OCI-LY3 (cell line): ENCODE measurements around the gene PROK1.

ENCODE experiments used
- H2AFZ ChIP-seq: fragments of 200-600, 300-600 bp; shearing (Covaris generic); 2 replicates; pipeline ENCODE4 v1.6.0; 2014; ENCODE audit warnings: antibody characterized with exemption, low read depth, low read length
- H3K27ac ChIP-seq: fragments of 200-600, 300-600 bp; sonication (generic); 2 replicates; pipeline ENCODE4 v1.5.1; 2014; ENCODE audit warnings: mild to moderate bottlenecking, low read length, moderate library complexity, mixed read lengths
- H3K27me3 ChIP-seq: fragments of 200-600, 300-600 bp; sonication (generic); 2 replicates; pipeline ENCODE4 v1.6.1; 2014; ENCODE audit warnings: low read depth, low read length, mixed read lengths
- H3K36me3 ChIP-seq: fragments of 200-600, 300-600 bp; sonication (generic); replicated peaks from 2 replicates; pipeline ENCODE3; 2014; ENCODE audit warnings: low read depth, low read length, mixed read lengths
- H3K4me1 ChIP-seq: fragments of 300-600, 200-600 bp; sonication (generic); 2 replicates; pipeline ENCODE4 v1.6.1; 2014; ENCODE audit warnings: low read length, mixed read lengths
- H3K4me2 ChIP-seq: fragments of 200-600, 300-600 bp; sonication (generic); 2 replicates; pipeline ENCODE4 v1.6.1; 2014; ENCODE audit warnings: low read length, mixed read lengths
- H3K4me3 ChIP-seq: fragments of 300-600, 200-600 bp; sonication (generic); 2 replicates; pipeline ENCODE4 v1.5.1; 2014; ENCODE audit warnings: antibody characterized with exemption, mild to moderate bottlenecking, low read length, moderate library complexity
- H3K79me2 ChIP-seq: fragments of 300-600, 200-600 bp; shearing (Covaris generic); 2 replicates; pipeline ENCODE4 v1.6.1; 2014; ENCODE audit warnings: mild to moderate bottlenecking, low read length, mixed read lengths
- H3K9ac ChIP-seq: fragments of 300-600, 200-600 bp; shearing (Covaris generic); 2 replicates; pipeline ENCODE4 v1.6.0; 2014; ENCODE audit warnings: mild to moderate bottlenecking, low read length, moderate library complexity
- H3K9me3 ChIP-seq: fragments of 200-600, 300-600 bp; shearing (Covaris generic); 2 replicates; pipeline ENCODE4 v1.6.1; 2014; ENCODE audit warnings: low read length, mixed read lengths; ENCODE audit not compliant: insufficient read depth
- H4K20me1 ChIP-seq: fragments of 200-600, 300-600 bp; sonication (generic); 2 replicates; pipeline ENCODE4 v1.6.1; 2016; ENCODE audit warnings: low read length, mixed read lengths; ENCODE audit not compliant: insufficient read depth
- EZH2phosphoT487 ChIP-seq: fragments of 200-600 bp; shearing (Covaris generic); IDR thresholded peaks from 2 replicates; pipeline ENCODE4 v1.6.1; 2018; ENCODE audit warnings: antibody characterized with exemption, mixed run types, low read depth
- TF ChIP-seq, protein P1 (sequence below): fragments of 200-600, 300-600 bp; sonication (generic); IDR thresholded peaks from 2 replicates; pipeline ENCODE4 v1.5.1; 2014; ENCODE audit warnings: antibody characterized with exemption, low read length, low read depth

PROK1 gene

DNA sequence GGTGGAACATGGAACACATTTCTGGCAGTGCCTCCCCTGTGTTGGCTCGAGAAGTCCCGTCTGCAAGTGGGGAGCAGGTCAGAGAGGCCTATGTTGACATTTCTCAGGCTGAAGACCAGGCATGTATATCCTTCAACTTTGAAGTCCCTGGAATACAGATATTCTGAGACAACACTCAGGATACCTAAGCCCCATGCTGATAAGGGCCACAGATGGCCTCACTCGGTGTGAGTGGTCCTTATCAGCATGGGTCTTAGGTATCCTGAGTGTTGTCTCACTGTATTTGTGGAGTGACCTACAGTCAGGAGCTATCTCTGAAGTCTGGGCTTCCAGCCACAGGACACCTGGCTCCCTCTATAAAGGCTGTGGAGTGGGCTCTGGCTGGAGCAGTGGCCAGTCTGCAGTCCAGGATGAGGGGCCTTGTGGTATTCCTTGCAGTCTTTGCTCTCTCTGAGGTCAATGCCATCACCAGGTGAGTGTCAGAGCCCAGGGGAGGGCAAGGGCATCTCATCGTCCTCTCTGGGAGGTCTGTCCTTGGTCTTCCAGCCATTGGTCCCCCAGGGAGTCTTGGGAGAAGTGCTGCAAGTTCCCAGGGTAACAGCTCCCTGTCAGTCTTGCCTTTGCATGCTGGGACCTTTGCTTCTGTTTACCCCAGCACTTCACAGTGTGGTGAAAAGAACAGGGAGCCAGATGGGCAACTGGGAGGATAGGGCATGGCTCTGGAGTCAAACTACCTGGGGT is 29.6 kb downstream of the PROK1 start:
- no peak overlapping the region for H3K9ac ChIP-seq
- no peaks in the 10 kb centered on the region for H3K36me3 ChIP-seq
- H3K4me1 ChIP-seq = no peaks in the 10 kb centered on the region
- H3K9me3 ChIP-seq = no peaks in the 10 kb centered on the region
- TF ChIP-seq, protein P1, sequence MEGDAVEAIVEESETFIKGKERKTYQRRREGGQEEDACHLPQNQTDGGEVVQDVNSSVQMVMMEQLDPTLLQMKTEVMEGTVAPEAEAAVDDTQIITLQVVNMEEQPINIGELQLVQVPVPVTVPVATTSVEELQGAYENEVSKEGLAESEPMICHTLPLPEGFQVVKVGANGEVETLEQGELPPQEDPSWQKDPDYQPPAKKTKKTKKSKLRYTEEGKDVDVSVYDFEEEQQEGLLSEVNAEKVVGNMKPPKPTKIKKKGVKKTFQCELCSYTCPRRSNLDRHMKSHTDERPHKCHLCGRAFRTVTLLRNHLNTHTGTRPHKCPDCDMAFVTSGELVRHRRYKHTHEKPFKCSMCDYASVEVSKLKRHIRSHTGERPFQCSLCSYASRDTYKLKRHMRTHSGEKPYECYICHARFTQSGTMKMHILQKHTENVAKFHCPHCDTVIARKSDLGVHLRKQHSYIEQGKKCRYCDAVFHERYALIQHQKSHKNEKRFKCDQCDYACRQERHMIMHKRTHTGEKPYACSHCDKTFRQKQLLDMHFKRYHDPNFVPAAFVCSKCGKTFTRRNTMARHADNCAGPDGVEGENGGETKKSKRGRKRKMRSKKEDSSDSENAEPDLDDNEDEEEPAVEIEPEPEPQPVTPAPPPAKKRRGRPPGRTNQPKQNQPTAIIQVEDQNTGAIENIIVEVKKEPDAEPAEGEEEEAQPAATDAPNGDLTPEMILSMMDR = no peak
- no peak for TF ChIP-seq EZH2phosphoT487
- H2AFZ ChIP-seq = no peak overlapping the region
- H3K79me2 ChIP-seq = no peaks in the 10 kb centered on the region
- no peaks in the 10 kb centered on the region for H3K27me3 ChIP-seq
- no peak overlapping the region for H3K4me2 ChIP-seq
- no peak overlapping the region for H3K4me3 ChIP-seq
- H3K27ac ChIP-seq = no peak overlapping the region
- no peaks in the 10 kb centered on the region for H4K20me1 ChIP-seq

DNA sequence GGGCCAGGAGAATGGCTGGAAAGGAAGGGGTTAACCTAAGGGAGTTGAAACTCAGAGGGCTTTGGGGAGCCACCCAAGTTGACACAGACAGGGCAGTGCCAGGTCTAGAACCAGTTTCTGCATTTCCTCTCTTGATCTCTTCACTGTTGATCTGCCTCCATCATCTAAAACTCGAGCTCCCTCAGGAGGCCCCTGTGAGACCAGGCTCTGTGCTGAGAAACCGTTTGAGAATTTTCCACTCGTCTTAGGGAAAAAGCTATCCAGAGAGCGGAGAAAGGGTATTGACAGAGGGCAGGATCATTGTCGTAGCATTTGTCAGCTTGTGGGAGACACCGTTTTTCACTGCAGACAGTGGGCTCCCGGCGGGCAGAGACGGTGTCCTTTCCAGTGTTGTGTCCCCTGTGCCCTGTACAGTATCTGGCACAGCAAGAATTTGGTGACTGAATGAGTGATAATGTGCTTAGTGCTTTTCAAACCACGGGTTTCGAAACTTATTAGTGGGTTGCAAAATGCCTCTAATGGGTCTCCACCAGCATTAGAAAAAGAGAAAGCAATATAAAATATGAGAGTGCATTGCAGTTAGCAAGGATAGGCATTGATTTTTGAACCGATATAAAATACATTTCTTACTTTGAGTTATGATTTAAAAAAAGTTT is 31.1 kb downstream of the PROK1 start:
- Histone ChIP-seq H3K4me1 (no peaks in the 10 kb centered on the region), H3K9me3 (no peaks in the 10 kb centered on the region), H3K36me3 (no peaks in the 10 kb centered on the region), H3K4me3 (no peak overlapping the region), H4K20me1 (no peaks in the 10 kb centered on the region), H3K4me2 (no peak overlapping the region), H3K79me2 (no peaks in the 10 kb centered on the region), H3K27ac (no peak overlapping the region), H2AFZ (no peak overlapping the region), H3K27me3 (no peaks in the 10 kb centered on the region), H3K9ac (no peak overlapping the region)
- TF ChIP-seq, protein P1 = no peak
- no peak for TF ChIP-seq EZH2phosphoT487

DNA sequence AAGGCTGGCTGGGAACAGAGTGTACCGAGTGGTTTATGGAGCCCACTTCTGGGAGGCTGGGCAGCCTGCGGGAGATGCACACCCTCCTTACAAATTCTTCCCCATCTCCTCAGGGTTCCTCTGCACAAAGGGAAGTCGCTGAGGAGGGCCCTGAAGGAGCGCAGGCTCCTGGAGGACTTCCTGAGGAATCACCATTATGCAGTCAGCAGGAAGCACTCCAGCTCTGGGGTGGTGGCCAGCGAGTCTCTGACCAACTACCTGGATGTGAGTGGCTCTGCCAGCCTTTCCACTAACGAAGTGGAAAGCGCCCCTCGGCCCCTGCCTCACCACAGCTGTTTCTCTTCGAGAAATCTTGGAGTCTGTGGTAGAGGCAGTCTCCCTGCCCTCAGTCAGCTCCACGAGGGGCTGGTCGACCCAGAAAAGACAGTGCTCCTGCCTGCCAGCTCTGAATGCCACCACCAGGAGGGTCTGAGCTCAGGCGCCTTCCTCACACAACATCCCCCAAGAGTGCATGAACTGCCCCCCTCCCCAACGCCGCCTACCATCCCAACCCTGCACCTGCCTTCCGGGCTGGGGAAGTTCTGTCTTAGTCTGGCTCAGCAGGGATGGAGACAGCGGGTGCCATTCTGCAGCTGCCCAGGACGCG is 31.8 kb downstream of the PROK1 start:
- Histone ChIP-seq H3K27me3 (no peaks in the 10 kb centered on the region), H3K4me2 (no peak overlapping the region), H3K4me3 (no peak overlapping the region), H3K9me3 (no peaks in the 10 kb centered on the region), H3K36me3 (no peaks in the 10 kb centered on the region), H3K4me1 (no peaks in the 10 kb centered on the region), H3K9ac (no peak overlapping the region), H3K79me2 (no peaks in the 10 kb centered on the region), H4K20me1 (no peaks in the 10 kb centered on the region), H3K27ac (no peak overlapping the region), H2AFZ (no peak overlapping the region)
- TF ChIP-seq, protein P1 = no peak
- no peak for TF ChIP-seq EZH2phosphoT487

DNA sequence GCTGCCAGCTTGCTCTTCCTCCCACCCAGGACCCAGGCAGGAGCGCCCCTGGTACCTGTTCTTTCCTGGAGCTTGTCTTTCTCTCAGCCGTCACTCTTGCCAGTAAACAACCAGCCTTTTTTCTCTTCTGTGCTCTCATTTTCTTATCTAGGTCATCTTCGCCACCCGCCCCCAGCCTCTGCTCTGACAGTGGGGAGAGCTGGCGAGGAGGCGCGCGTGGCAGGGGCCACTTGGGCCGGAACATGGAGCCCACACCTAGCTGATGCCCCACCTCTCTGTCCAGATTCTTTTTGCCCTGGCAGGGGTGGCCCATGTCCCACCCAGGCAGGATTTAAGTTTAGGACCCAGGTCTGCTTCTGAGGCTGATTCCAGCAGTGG is 32.3 kb downstream of the PROK1 start:
- H3K27me3 ChIP-seq = no peaks in the 10 kb centered on the region
- TF ChIP-seq, protein P1 = no peak
- no peak for TF ChIP-seq EZH2phosphoT487
- H3K9me3 ChIP-seq = no peaks in the 10 kb centered on the region
- H3K4me2 ChIP-seq = no peak overlapping the region
- H3K79me2 ChIP-seq = no peaks in the 10 kb centered on the region
- no peak overlapping the region for H3K9ac ChIP-seq
- H2AFZ ChIP-seq = no peak overlapping the region
- no peaks in the 10 kb centered on the region for H3K4me1 ChIP-seq
- no peak overlapping the region for H3K4me3 ChIP-seq
- no peaks in the 10 kb centered on the region for H3K36me3 ChIP-seq
- no peak overlapping the region for H3K27ac ChIP-seq
- no peaks in the 10 kb centered on the region for H4K20me1 ChIP-seq
